HepG2 (cell line): ENCODE measurements around the gene IMPDH1. TPM values are rescaled to one million over a fixed set of nuclear protein-coding genes. Genes with fewer than 3 reads are reported as not detected.

Experiments
- ATAC-seq: fragments of 200-7000 bp; cut with Tn5 transposase; 3 replicates; pipeline ENCODE4 v1.9.1; 2020; ENCODE audit warnings: mild to moderate bottlenecking, moderate library complexity
- BruUV-seq: library from RNA; stranded (reverse); fragments of 400-500 nt; replicated peaks from 2 replicates; lab custom pipeline; 2021; lab: Mats Ljungman, UMichigan
- CTCF ChIA-PET: fragments of 300-600 bp; formaldehyde crosslinking; extraction: SDS; loops from one replicate; lab custom pipeline; 2021; ENCODE audit warnings: low total read pairs, inconsistent platforms, low intra/inter-chr PET ratio; lab: Yijun Ruan, JAX
- POLR2A ChIA-PET: fragments of 350-600 bp; sonication (Branson Sonifier 250); formaldehyde crosslinking; loops from one replicate; lab custom pipeline; 2020; ENCODE audit warnings: antibody characterized with exemption, inconsistent platforms; lab: Yijun Ruan, JAX
- DNase-seq: peaks from one replicate; pipeline ENCODE4 v3.0.0-alpha.2; 2015; ENCODE audit warnings: low spot score
- FAIRE-seq: peaks from 3 replicates; lab custom pipeline; 2011; peaks lifted over from hg19 to GRCh38; lab: Jason Lieb, UNC
- H2AFZ ChIP-seq: one replicate; pipeline ENCODE4 v1.6.1; 2011; ENCODE audit warnings: low read length, inconsistent platforms
- H3K27ac ChIP-seq: fragments of 300-600 bp; 3 replicates; pipeline ENCODE4 v1.8.0; 2011; ENCODE audit warnings: mixed run types, mild to moderate bottlenecking, mixed read lengths, low read length, inconsistent platforms; ENCODE audit not compliant: insufficient read depth; ENCODE audit errors: extremely low read length
- H3K27me3 ChIP-seq, 2 experiments: fragments of 200-600 bp in 1 of 2; 2 replicates in 1 of 2; 3 replicates in 1 of 2; pipeline versions ENCODE4 v1.6.0 to v1.8.0; 2011; ENCODE audit warnings: low read length in 2 of 2, mild to moderate bottlenecking in 2 of 2, moderate library complexity in 2 of 2, inconsistent platforms in 1 of 2; ENCODE audit not compliant: insufficient read depth in 2 of 2, control insufficient read depth in 1 of 2
- H3K36me3 ChIP-seq, 2 experiments: fragments of 200-600 bp in 1 of 2; replicated peaks in 1 of 2; 2 replicates in 1 of 2; 3 replicates in 1 of 2; pipeline versions ENCODE4 v1.5.1 to v1.8.0; 2011; ENCODE audit warnings: low read length in 2 of 2, inconsistent platforms in 1 of 2; ENCODE audit not compliant: insufficient read depth in 2 of 2, control insufficient read depth in 1 of 2
- H3K4me1 ChIP-seq: 2 replicates; pipeline ENCODE4 v1.5.1; 2012; ENCODE audit warnings: low read length, inconsistent platforms; ENCODE audit not compliant: insufficient read depth
- H3K4me2 ChIP-seq: 2 replicates; pipeline ENCODE4 v1.6.0; 2011; ENCODE audit warnings: low read depth, low read length, inconsistent platforms
- H3K4me3 ChIP-seq, 3 experiments: fragments of 200-600 bp in 1 of 3; sonication (generic), shearing (Covaris generic) in 1 of 3; replicated peaks in 1 of 3; 2 replicates each; pipeline ENCODE4 v1.5.1; 2011 to 2016; ENCODE audit warnings: low read length in 3 of 3, inconsistent platforms in 2 of 3, low read depth in 2 of 3, mild to moderate bottlenecking in 2 of 3, control low read depth in 1 of 3, mixed read lengths in 1 of 3; ENCODE audit not compliant: insufficient read depth in 1 of 3
- H3K79me2 ChIP-seq: one replicate; pipeline ENCODE4 v1.6.1; 2011; ENCODE audit warnings: low read length, inconsistent platforms; ENCODE audit not compliant: insufficient read depth
- H3K9ac ChIP-seq: 2 replicates; pipeline ENCODE4 v1.6.0; 2011; ENCODE audit warnings: mild to moderate bottlenecking, low read depth, low read length, inconsistent platforms; ENCODE audit not compliant: insufficient read depth
- H3K9me3 ChIP-seq: 2 replicates; pipeline ENCODE4 v1.5.1; 2012; ENCODE audit warnings: mild to moderate bottlenecking, low read length
- H4K20me1 ChIP-seq: 2 replicates; pipeline ENCODE4 v1.6.0; 2011; ENCODE audit warnings: inconsistent platforms, mild to moderate bottlenecking, low read length, moderate library complexity; ENCODE audit not compliant: insufficient read depth
- FOSL2 ChIP-seq: sonication (generic); formaldehyde crosslinking; IDR thresholded peaks from 2 replicates; pipeline ENCODE4 v1.4.0; 2020; ENCODE audit warnings: missing genetic modification reagents
- HOXA3 ChIP-seq: sonication (generic); formaldehyde crosslinking; IDR thresholded peaks from 2 replicates; pipeline ENCODE4 v1.5.0; 2020; ENCODE audit warnings: missing genetic modification reagents
- MAZ ChIP-seq, 2 experiments: sonication (generic) in 1 of 2; formaldehyde crosslinking in 1 of 2; IDR thresholded peaks; 2 replicates each; pipeline versions ENCODE4 v1.5.0 to v1.6.1; 2012 to 2020; ENCODE audit warnings: low read depth in 2 of 2, mild to moderate bottlenecking in 2 of 2, borderline replicate concordance in 1 of 2, improper control_type of control experiment in 1 of 2, low read length in 1 of 2, missing genetic modification reagents in 1 of 2, moderate library complexity in 1 of 2
- SAP130 ChIP-seq: IDR thresholded peaks from 2 replicates; pipeline ENCODE4 v1.6.1; 2016; ENCODE audit warnings: low read depth
- STAG1 ChIP-seq: sonication (generic); formaldehyde crosslinking; IDR thresholded peaks from 2 replicates; pipeline ENCODE4 v1.4.0; 2020; ENCODE audit warnings: missing genetic modification reagents
- ZFP36L1 ChIP-seq: sonication (generic); formaldehyde crosslinking; IDR thresholded peaks from 2 replicates; pipeline ENCODE4 v1.8.0; 2022; ENCODE audit warnings: mild to moderate bottlenecking, missing genetic modification reagents, moderate library complexity
- ZNF225 ChIP-seq: sonication (generic); formaldehyde crosslinking; IDR thresholded peaks from 2 replicates; pipeline ENCODE4 v1.4.0; 2020; ENCODE audit warnings: mild to moderate bottlenecking, missing genetic modification reagents
- ZNF337 ChIP-seq: sonication (generic); formaldehyde crosslinking; IDR thresholded peaks from 2 replicates; pipeline ENCODE4 v1.5.1; 2020; ENCODE audit warnings: missing genetic modification reagents, low read depth, mild to moderate bottlenecking, borderline replicate concordance
- ZNF660 ChIP-seq: sonication (generic); formaldehyde crosslinking; IDR thresholded peaks from 2 replicates; pipeline ENCODE4 v1.5.1; 2020; ENCODE audit warnings: mild to moderate bottlenecking, low read depth, missing genetic modification reagents, borderline replicate concordance
- WGBS: methylation state at CpG from one replicate; pipeline ENCODE4 v1.1.6; 2017; ENCODE audit warnings: low lambda C conversion rate; 5-methylcytosine and 5-hydroxymethylcytosine counted together
- in situ Hi-C: cut with HindIII; loops from 2 replicates; pipeline ENCODE4 v1.10.0; 2017; ENCODE audit warnings: low pct_unique_long_range_greater_than_20kb; ENCODE audit not compliant: extremely low pct_ligation_motif_present
- intact Hi-C: fragments of 100-400 bp; cut with micrococcal nuclease; formaldehyde crosslinking; loops from one replicate; pipeline ENCODE4 v1.10.0; 2022; ENCODE audit not compliant: unreplicated experiment
- polyA plus RNA-seq, 8 experiments: library from polyadenylated mRNA; depleted of rRNA in 3 of 8; stranded (reverse) in 7 of 8; unstranded in 1 of 8; fragments of >200 nt; fragmentation: Illumina TruSeq in 4 of 8; extraction: Trizol in 4 of 8; gene quantifications; 2 replicates each; pipeline versions ENCODE4 v1.2.1 to v1.2.3, GENCODE V29; 2011 to 2016; ENCODE audit warnings: low read depth in 4 of 8, missing spikeins in 1 of 8, mixed read lengths in 1 of 8; ENCODE audit not compliant: insufficient read depth in 1 of 8
- total RNA-seq, 5 experiments: library from RNA; depleted of rRNA; stranded (reverse); fragments of >200 nt; fragmentation: Illumina TruSeq; extraction: Trizol; gene quantifications; 2 replicates each; pipeline ENCODE4 v1.2.3, GENCODE V29; 2016; ENCODE audit warnings: low read depth in 1 of 5
- TF ChIP-seq, protein P1 (sequence below): IDR thresholded peaks from 2 replicates; pipeline ENCODE4 v1.6.1; 2018; ENCODE audit warnings: missing genetic modification reagents, mild to moderate bottlenecking, missing compliant biosample characterization
- TF ChIP-seq, protein P2 (sequence below): fragments of 450-650 bp; IDR thresholded peaks from 2 replicates; pipeline ENCODE4 v1.6.1; 2017
- TF ChIP-seq, protein P3 (sequence below), 2 experiments: sonication (generic) in 1 of 2; formaldehyde crosslinking in 1 of 2; IDR thresholded peaks; 2 replicates each; pipeline versions ENCODE4 v1.6.1 to v1.9.0; 2014 to 2022; ENCODE audit warnings: antibody characterized with exemption in 1 of 2, borderline replicate concordance in 1 of 2, inconsistent platforms in 1 of 2, low read depth in 1 of 2, missing genetic modification reagents in 1 of 2

Gene IMPDH1
- total and polyA plus RNA-seq, 2 of the 13 experiments (the other 11 are each of a cell fraction or from before 2014, with no cell fraction given), result 22.8 to 34.0 TPM

DNA sequence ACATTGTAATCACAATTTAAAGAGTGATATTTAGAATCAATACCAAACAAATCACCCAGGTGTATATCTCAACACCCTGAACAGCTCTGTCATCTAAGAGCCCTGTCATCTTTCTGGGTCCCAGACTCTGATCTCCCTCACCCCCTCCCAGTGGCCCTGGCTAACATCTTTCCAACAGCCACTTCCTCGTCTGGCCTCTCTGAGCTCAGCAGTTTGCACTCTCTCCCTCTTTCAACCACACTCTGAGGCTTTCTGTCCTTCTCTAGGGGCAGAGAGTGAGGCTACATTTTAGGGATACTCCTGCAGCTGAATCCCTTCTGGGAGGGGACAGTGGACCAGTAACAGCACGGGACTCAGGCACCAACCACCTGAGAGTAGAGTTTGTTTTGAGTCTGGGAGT lies 31.1 kb downstream of the IMPDH1 start:
- Histone ChIP-seq H3K4me1 (no peaks in the 10 kb centered on the region), H3K4me3 (no peak overlapping the region), H3K9me3 (no peaks in the 10 kb centered on the region), H3K27me3 (peaks cover 1 to 23% of the 10 kb centered on the region in 2 experiments; a peak in 3 of 5 replicates), H3K79me2 (no peaks in the 10 kb centered on the region), H3K36me3 (no peaks in the 10 kb centered on the region), H3K9ac (no peak overlapping the region), H3K27ac (no peak overlapping the region), H2AFZ (no peak overlapping the region), H3K4me2 (0 out of 2 replicates have a peak overlapping the region, but pooled peaks have one; percentile 12), H4K20me1 (0 out of 2 replicates have a peak, but pooled peaks cover 2% of the 10 kb centered on the region)
- ATAC-seq, result peak; percentile 20; the same call in 2 of the 3 replicates
- DNase-seq, result no peak
- in situ Hi-C loops, result no loop called here
- no peak for FAIRE-seq
- no TSS peak for BruUV-seq
- intact Hi-C loops, result no loop called here
- POLR2A ChIA-PET, result no interaction called here
- CTCF ChIA-PET, result no interaction called here
- 3% methylated on average over 2 of the region's 2 CpGs for WGBS
- TF ChIP-seq ZNF337 (CRISPR knock-in tag) (no peak), SAP130 (CRISPR knock-in tag) (no peak), STAG1 (no peak), MAZ (IDR thresholded peaks at IDR 0.05; ENCODE audit: borderline replicate concordance, low read depth, low read length) (no peak), MAZ (CRISPR knock-in tag; IDR thresholded peaks at IDR 0.05; ENCODE audit: low read depth) (no peak), HOXA3 (CRISPR knock-in tag) (no peak), ZFP36L1 (CRISPR knock-in tag) (no peak), FOSL2 (no peak), ZNF225 (no peak), ZNF660 (CRISPR knock-in tag) (no peak)
- TF ChIP-seq, protein P1, sequence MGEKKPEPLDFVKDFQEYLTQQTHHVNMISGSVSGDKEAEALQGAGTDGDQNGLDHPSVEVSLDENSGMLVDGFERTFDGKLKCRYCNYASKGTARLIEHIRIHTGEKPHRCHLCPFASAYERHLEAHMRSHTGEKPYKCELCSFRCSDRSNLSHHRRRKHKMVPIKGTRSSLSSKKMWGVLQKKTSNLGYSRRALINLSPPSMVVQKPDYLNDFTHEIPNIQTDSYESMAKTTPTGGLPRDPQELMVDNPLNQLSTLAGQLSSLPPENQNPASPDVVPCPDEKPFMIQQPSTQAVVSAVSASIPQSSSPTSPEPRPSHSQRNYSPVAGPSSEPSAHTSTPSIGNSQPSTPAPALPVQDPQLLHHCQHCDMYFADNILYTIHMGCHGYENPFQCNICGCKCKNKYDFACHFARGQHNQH (CRISPR knock-in tag), result no peak
- TF ChIP-seq, protein P2, sequence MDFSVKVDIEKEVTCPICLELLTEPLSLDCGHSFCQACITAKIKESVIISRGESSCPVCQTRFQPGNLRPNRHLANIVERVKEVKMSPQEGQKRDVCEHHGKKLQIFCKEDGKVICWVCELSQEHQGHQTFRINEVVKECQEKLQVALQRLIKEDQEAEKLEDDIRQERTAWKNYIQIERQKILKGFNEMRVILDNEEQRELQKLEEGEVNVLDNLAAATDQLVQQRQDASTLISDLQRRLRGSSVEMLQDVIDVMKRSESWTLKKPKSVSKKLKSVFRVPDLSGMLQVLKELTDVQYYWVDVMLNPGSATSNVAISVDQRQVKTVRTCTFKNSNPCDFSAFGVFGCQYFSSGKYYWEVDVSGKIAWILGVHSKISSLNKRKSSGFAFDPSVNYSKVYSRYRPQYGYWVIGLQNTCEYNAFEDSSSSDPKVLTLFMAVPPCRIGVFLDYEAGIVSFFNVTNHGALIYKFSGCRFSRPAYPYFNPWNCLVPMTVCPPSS, result no peak
- TF ChIP-seq, protein P3, sequence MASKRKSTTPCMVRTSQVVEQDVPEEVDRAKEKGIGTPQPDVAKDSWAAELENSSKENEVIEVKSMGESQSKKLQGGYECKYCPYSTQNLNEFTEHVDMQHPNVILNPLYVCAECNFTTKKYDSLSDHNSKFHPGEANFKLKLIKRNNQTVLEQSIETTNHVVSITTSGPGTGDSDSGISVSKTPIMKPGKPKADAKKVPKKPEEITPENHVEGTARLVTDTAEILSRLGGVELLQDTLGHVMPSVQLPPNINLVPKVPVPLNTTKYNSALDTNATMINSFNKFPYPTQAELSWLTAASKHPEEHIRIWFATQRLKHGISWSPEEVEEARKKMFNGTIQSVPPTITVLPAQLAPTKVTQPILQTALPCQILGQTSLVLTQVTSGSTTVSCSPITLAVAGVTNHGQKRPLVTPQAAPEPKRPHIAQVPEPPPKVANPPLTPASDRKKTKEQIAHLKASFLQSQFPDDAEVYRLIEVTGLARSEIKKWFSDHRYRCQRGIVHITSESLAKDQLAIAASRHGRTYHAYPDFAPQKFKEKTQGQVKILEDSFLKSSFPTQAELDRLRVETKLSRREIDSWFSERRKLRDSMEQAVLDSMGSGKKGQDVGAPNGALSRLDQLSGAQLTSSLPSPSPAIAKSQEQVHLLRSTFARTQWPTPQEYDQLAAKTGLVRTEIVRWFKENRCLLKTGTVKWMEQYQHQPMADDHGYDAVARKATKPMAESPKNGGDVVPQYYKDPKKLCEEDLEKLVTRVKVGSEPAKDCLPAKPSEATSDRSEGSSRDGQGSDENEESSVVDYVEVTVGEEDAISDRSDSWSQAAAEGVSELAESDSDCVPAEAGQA (IDR thresholded peaks at IDR 0.05; ENCODE audit: low read depth), result no peak
- TF ChIP-seq, protein P3 (CRISPR knock-in tag; IDR thresholded peaks at IDR 0.05; ENCODE audit: borderline replicate concordance), result no peak
